ENCODE data around the gene DVL2.

GRCh38 chr17:7256766-7257456 is 22.6 kb upstream of the DVL2 start:
- TF ChIP-seq CTCF (conservative IDR thresholded peaks at IDR 0.05 in 1 of 2, IDR thresholded peaks at IDR 0.05 in 1 of 2; ENCODE audit: low read depth in 1 of 2, low read length in 2 of 2) (no peak), EZH2 (IDR thresholded peaks at IDR 0.05; ENCODE audit: low read length, missing control alignments) (no peak)
